ENCODE data around the gene CRP.

Gene CRP

DNA sequence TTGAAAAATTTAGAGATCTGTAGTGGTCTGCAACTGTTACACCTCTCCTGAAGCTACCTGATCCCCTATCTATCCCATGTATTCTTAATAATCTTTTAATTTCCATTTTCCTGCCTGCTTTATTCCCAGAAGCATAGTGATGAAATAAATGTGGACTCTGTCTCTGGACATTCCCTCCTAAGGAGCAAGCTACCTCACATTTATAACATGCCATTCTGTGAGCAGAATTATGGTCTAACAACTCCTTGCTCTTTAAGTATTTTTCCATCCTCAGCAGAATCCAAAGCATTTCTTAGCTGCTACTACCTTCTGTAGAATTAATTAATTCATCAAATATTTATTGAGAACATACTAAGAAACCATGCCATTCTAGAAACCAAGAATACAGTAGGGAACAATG lies 15.1 kb downstream of the CRP start:
- TF ChIP-seq, protein P1, sequence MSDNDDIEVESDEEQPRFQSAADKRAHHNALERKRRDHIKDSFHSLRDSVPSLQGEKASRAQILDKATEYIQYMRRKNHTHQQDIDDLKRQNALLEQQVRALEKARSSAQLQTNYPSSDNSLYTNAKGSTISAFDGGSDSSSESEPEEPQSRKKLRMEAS (IDR thresholded peaks at IDR 0.05): no peak
- TF ChIP-seq, protein P2, sequence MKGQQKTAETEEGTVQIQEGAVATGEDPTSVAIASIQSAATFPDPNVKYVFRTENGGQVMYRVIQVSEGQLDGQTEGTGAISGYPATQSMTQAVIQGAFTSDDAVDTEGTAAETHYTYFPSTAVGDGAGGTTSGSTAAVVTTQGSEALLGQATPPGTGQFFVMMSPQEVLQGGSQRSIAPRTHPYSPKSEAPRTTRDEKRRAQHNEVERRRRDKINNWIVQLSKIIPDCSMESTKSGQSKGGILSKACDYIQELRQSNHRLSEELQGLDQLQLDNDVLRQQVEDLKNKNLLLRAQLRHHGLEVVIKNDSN (IDR thresholded peaks at IDR 0.05): no peak
- no peak for TF ChIP-seq ZBTB7A (IDR thresholded peaks at IDR 0.05; ENCODE audit: low read depth)
- TF ChIP-seq, protein P3, sequence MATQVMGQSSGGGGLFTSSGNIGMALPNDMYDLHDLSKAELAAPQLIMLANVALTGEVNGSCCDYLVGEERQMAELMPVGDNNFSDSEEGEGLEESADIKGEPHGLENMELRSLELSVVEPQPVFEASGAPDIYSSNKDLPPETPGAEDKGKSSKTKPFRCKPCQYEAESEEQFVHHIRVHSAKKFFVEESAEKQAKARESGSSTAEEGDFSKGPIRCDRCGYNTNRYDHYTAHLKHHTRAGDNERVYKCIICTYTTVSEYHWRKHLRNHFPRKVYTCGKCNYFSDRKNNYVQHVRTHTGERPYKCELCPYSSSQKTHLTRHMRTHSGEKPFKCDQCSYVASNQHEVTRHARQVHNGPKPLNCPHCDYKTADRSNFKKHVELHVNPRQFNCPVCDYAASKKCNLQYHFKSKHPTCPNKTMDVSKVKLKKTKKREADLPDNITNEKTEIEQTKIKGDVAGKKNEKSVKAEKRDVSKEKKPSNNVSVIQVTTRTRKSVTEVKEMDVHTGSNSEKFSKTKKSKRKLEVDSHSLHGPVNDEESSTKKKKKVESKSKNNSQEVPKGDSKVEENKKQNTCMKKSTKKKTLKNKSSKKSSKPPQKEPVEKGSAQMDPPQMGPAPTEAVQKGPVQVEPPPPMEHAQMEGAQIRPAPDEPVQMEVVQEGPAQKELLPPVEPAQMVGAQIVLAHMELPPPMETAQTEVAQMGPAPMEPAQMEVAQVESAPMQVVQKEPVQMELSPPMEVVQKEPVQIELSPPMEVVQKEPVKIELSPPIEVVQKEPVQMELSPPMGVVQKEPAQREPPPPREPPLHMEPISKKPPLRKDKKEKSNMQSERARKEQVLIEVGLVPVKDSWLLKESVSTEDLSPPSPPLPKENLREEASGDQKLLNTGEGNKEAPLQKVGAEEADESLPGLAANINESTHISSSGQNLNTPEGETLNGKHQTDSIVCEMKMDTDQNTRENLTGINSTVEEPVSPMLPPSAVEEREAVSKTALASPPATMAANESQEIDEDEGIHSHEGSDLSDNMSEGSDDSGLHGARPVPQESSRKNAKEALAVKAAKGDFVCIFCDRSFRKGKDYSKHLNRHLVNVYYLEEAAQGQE (IDR thresholded peaks at IDR 0.05; ENCODE audit: low read depth): no peak
- no peak for TF ChIP-seq YY1 (IDR thresholded peaks at IDR 0.05; ENCODE audit: low read depth)
- no peak for TF ChIP-seq TAF1 (IDR thresholded peaks at IDR 0.05; ENCODE audit: low read depth)
- no peak for TF ChIP-seq EGR1 (IDR thresholded peaks at IDR 0.05)
- no peak for TF ChIP-seq EP300 (IDR thresholded peaks at IDR 0.05; ENCODE audit: borderline replicate concordance)
- TF ChIP-seq CEBPB (IDR thresholded peaks at IDR 0.05): no peak
- no peak for TF ChIP-seq RAD21 (IDR thresholded peaks at IDR 0.05; ENCODE audit: low read depth)
- no peak for TF ChIP-seq TCF12 (IDR thresholded peaks at IDR 0.05; ENCODE audit: low read depth)
- TF ChIP-seq TEAD4 (IDR thresholded peaks at IDR 0.05): no peak
- TF ChIP-seq FOXM1 (IDR thresholded peaks at IDR 0.05; ENCODE audit: borderline replicate concordance, low read depth): no peak
- no peak for TF ChIP-seq NFIC (IDR thresholded peaks at IDR 0.05)
- no peak for TF ChIP-seq CREB1 (IDR thresholded peaks at IDR 0.05; ENCODE audit: low read depth)

DNA sequence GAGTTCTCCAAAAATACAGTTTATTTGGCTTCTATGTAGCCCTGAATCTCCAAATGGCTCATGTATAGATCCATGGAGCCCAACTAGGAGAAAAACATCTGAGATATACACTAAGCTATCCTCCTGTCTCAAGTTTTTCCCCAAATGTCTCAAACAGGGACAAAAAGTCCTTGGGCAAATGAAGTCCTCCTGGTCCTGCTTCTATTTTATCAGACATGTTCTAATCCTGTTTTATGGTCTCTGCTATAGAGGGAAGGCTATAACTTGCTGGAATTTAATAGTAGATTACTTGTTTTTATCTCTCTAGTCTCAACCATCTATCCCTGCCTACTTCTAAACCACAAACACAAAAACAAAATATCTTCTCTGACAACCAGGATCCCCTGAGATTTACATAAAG lies 26.9 kb downstream of the CRP start:
- TF ChIP-seq, protein P3 (IDR thresholded peaks at IDR 0.05; ENCODE audit: low read depth): no peak
- TF ChIP-seq CREB1 (IDR thresholded peaks at IDR 0.05; ENCODE audit: low read depth): no peak
- TF ChIP-seq, protein P2 (IDR thresholded peaks at IDR 0.05): no peak
- TF ChIP-seq CEBPB (IDR thresholded peaks at IDR 0.05): no peak
- TF ChIP-seq EP300 (IDR thresholded peaks at IDR 0.05; ENCODE audit: borderline replicate concordance): no peak
- TF ChIP-seq, protein P1 (IDR thresholded peaks at IDR 0.05): no peak

DNA sequence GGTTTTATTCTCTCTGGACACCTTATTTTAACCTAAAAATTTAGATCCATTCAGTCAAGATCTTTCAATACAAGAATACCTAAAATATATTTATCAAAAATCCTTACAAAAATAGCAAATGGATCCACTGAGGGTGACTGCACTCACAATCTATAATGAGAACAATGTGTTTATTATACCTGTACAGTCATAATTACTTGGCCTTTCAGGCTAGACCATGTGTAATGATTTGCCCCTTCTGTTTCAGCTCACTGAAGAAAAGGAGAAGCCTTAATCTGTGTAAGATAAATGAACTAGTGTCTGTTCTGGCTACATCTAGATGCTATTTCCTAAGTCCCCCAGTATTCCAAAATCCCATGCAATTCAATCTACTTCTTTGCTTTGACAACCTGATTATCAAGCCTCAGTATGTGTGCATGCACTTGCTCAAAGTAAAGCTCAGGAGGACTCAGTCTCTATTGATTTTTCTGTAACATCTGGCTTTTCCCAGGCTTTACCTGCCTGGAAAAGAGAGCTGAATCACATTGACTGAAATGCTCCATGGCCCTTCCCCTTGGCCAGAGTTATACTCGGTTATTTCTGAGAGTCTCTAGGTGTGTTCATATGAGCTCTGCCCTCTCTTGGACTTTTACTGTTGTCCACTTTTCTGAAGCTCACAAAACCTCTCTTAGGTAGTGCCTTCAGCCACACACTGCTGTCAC lies 27.6 kb downstream of the CRP start:
- TF ChIP-seq NFIC (IDR thresholded peaks at IDR 0.05) (no peak), EGR1 (IDR thresholded peaks at IDR 0.05) (no peak), CEBPB (IDR thresholded peaks at IDR 0.05) (no peak), TAF1 (IDR thresholded peaks at IDR 0.05; ENCODE audit: low read depth) (no peak), CREB1 (IDR thresholded peaks at IDR 0.05; ENCODE audit: low read depth) (no peak), TEAD4 (IDR thresholded peaks at IDR 0.05) (no peak)
- TF ChIP-seq, protein P3 (IDR thresholded peaks at IDR 0.05; ENCODE audit: low read depth): no peak
- TF ChIP-seq, protein P2 (IDR thresholded peaks at IDR 0.05): no peak

DNA sequence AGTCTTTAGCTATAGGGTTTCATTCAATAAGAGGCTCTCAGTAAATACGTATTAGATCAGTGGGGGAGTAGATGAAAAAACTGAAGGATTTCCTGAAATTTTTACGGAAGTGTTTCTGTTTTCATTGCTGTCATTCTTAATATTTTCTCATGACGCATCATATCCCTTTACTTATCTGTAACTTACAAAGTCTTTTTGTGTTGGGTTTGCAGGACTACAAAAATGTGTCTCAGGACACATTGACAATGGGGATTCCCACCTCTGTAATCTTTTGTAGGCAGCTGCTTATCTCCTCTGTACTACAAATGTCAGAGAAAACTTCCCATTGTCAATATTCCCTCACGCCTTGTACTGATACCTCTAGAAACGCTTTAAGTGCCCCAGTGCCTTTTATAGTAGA lies 35.5 kb downstream of the CRP start:
- TF ChIP-seq NFIC (IDR thresholded peaks at IDR 0.05): no peak
- TF ChIP-seq, protein P1 (IDR thresholded peaks at IDR 0.05): no peak
